Measurements from ENCODE around the gene POC1B.

POC1B gene

GRCh38 chr12:89389755-89390661 is 135.8 kb downstream of the POC1B start:
- DNase-seq (ENCODE audit: low spot score): no peak

DNA sequence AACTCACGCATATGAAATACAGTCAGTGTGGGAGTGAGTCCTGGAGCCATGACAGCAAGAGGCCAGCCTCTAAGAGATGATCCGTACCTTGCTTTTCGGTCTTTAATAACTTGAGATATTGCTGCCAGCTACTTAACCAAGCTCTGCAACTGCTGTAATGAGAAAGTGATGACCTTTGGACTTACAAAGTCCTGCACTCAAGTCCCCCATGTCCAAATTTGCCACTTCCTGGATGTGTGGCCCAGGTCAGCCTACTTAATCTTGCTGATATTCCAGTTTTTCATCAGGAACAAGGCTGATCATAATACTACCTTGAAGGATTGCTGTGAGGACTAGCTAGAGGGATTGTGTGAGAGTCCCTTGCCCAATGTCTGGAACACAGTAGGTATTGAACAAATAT is 139.7 kb downstream of the POC1B start:
- no peak for DNase-seq (ENCODE audit: low spot score)

DNA sequence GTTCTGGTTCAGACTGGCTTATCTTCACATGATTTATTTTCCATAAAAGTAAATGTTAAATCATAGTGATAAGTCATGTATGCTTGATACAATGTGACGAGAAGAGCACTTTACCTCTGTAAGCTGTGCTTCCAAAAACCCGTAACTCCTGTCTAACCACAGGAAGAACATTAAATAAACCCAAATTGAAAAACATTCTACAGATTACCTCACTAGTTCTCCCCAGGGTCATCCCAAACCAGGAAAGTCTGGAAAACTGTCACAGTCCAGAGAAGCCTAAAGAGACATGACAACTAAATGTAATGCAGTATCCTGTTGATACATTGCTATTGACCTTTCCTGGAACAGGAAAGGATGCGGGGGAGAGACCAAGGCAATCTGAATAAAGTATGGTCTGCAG is 141.0 kb downstream of the POC1B start:
- no peak for DNase-seq (ENCODE audit: low spot score)

GRCh38 chr12:89384050-89384758 is 141.6 kb downstream of the POC1B start:
- DNase-seq (ENCODE audit: low spot score): no peak

DNA sequence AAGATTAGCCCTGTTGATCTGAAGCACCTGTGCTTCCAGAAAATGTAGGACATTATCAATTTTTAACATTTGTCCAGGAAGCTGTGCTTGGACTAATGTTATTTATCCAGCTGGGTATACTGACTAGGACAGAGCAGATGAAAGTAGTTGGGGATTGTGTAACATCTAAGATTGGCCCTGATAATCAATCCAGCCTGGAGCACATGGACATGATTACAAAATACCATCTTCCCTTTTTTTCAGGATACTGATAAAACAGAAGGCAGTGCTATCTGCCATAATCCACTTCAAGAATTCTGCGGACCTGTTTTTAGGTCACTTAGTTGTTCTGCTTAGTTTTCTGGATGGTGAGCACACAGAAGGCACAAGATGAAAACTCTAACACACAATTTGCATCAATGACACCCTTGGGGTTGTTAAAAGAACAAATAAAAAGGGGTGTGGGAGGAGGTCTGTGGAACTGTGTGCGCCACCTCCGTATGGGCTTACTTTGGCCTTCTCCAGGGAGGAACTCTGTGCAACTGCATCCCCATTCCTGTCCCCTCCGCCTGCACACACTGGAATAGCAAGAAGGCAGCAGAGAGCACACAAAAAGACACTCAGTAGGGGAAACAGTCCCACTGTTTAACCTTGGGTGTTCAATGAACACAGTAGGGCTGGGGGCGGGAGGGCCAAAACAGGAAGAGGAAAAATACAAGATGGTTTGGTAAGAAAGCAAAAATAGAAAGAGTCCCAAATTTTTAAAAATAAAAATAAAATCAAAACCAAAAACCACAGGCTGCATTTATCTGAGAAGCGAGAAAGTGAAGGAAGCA is 142.4 kb downstream of the POC1B start:
- no peak for DNase-seq (ENCODE audit: low spot score)

GRCh38 chr12:89382328-89382727 is 143.5 kb downstream of the POC1B start:
- no peak for DNase-seq (ENCODE audit: low spot score)

GRCh38 chr12:89379839-89380467 is 145.9 kb downstream of the POC1B start:
- DNase-seq (ENCODE audit: low spot score): no peak

- DNase-seq (ENCODE audit: low spot score): no peak
Measured at GRCh38 chr12:89379148-89379838, 146.6 kb downstream of the POC1B start.

DNA sequence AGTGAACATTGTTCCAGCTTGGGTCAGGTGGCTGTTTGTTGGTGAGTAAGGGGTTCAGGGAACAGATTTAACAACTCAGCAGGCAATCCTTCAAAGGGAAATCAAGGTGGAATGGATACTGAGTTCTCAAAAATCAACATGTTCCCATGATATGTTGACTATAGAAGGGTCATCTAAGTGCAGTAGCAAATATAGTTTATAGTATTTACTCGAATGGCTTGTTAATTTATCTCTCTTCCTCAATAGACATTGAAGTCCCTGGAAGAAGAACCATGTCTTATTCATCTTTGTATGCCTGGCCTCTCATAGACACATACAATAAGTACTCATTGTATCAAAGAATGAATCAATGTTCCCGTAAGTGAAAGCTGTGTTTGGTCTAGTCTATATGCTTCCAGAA is 149.0 kb downstream of the POC1B start:
- DNase-seq (ENCODE audit: low spot score): no peak

DNA sequence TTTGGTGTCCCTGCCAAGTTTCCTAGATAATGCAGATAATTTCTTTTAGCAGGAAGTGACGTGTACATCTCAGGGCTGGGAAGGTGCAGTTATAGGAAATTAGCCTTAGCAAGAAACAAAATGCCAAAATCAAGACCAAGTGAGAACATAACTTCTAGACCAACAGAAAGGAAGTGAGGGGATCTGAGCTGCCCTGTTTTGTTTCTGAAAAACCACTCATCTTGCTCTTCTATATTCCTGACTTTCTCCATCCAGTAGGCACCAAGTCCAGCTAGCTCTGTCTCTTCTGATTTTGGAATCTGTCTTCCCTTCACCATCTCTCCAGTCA is 149.7 kb downstream of the POC1B start:
- DNase-seq (ENCODE audit: low spot score): no peak

DNA sequence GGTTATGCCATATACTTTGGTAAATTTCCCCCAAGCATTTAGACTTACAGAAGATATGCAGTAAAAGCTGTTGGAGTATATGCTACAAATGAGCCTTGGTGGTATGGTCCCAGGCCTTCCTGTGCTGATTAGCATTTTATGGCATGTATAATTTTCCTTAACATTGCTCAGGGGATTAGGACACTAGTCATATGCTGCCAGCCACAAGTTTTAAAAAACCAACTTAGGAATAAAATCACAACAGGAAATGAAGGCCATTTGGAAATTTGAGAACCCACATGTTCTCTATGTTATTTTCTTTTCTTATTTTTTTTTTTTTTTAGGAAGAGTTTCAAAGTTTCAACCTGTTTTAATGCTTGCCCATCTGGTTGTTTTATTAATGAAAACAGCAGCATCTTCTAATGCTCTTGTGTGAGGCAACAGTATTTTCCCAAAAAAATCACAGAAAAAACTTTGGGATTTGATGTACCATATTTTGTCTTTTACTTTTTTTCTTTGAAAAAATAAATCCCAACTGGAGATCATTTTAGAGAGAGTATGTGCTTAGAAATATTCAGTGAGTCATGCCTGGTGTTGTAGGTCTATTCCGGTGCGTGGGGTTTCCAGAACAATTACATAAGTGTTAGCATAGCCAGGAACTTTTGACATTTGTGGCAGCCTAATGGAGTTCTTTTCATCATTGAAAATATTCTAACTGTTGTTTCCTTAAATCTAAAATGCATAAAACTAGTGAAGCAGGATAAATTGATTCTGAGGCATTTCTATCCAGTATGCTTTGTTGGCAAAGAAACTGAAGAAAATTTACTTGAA is 151.9 kb downstream of the POC1B start:
- no peak for DNase-seq (ENCODE audit: low spot score)

GRCh38 chr12:89372584-89373370 is 153.1 kb downstream of the POC1B start:
- DNase-seq (ENCODE audit: low spot score): no peak

DNA sequence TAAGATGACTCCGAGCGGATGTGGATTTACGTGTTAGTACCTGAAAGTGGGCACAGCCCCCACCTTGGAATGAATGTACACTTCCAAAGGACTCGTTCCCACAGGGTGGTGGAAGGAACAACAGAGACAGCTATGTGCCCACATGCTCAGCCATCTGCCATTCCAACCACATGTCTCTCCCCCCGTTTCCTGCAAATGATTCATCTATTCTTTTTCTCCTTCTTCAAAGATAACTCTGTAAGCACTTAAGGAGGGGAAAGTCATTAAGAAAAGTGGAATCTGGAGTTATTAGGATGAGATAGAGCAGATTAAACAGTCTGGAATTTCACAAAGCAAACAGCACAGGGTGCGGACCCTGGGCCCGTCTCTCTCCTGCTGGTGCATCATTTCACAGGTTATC is 155.0 kb downstream of the POC1B start:
- DNase-seq (ENCODE audit: low spot score): no peak

DNA sequence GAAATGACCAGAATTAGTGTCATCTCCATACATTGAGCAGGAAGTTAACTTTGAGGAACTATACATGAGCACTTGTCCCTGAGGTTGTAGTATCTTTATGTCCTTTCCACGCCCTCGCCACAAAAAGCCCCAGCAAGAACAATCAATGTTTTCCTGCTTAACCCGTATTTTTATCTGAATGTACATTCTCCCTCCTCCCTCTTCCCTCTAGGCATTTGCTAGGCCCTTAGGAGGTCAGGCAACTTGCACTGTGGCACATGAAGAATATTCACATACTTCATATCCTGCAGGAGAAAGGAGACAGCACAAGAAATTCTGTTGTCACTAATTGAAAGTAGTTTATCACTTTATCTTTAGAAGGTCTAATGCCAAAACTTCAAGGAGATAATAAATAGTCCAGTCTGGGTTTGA is 155.4 kb downstream of the POC1B start:
- no peak for DNase-seq (ENCODE audit: low spot score)
